SK-N-MC (cell line): ENCODE measurements around the gene ADARB2.

ENCODE experiments used
- EZH2 ChIP-seq: fragments of 200-600 bp; sonication (generic); IDR thresholded peaks from one replicate; pipeline ENCODE4 v1.6.1; 2017; ENCODE audit warnings: antibody characterized with exemption
- POLR2AphosphoS5 ChIP-seq: IDR thresholded peaks from 2 replicates; pipeline ENCODE4 v1.6.1; 2012; ENCODE audit warnings: mild to moderate bottlenecking, low read depth, low read length, borderline replicate concordance

DNA sequence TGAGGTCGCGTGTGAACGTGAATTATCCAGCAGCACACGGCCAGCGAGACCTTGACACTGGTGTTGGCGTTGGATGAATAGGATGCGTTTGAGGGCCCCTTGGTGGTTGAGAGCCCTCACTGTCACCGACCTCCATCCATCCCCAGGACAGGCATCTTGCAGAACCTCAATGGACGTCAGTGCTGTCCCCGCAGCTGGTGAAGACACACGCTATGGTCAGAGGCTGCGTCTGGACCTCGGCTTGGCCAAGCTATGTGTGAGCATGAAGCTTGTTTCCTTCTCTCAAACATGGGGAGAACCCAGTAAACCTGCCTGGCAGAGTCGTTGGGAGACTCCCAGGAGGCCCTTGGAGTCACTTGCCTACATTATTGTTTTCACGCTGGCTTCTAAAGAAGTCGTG lies 229.2 kb downstream of the ADARB2 start:
- TF ChIP-seq POLR2AphosphoS5 = no peak
- no peak for TF ChIP-seq EZH2
